Panc1 (cell line): Measurements from ENCODE around the gene ALDH3A1.

ENCODE experiments used
- CTCF ChIP-seq: fragments of 450-650 bp; IDR thresholded peaks from 2 replicates; pipeline ENCODE4 v1.5.1; 2017; ENCODE audit warnings: mild to moderate bottlenecking
- POLR2AphosphoS5 ChIP-seq: IDR thresholded peaks from 2 replicates; pipeline ENCODE4 v1.6.1; 2012; ENCODE audit warnings: mild to moderate bottlenecking, low read depth, low read length, moderate library complexity
- SIN3A ChIP-seq: IDR thresholded peaks from 2 replicates; pipeline ENCODE4 v1.6.1; 2012; ENCODE audit warnings: low read depth, mild to moderate bottlenecking, low read length, moderate library complexity, borderline replicate concordance; ENCODE audit not compliant: insufficient read depth
- TF ChIP-seq, protein P1 (sequence below), 2 experiments: IDR thresholded peaks; 2 replicates each; pipeline ENCODE4 v1.6.1; 2011 to 2012; ENCODE audit warnings: low read depth in 2 of 2, control low read depth in 1 of 2, low read length in 1 of 2, mild to moderate bottlenecking in 1 of 2, moderate library complexity in 1 of 2; ENCODE audit not compliant: insufficient read depth in 1 of 2

- no peak for TF ChIP-seq CTCF
- TF ChIP-seq, protein P1, sequence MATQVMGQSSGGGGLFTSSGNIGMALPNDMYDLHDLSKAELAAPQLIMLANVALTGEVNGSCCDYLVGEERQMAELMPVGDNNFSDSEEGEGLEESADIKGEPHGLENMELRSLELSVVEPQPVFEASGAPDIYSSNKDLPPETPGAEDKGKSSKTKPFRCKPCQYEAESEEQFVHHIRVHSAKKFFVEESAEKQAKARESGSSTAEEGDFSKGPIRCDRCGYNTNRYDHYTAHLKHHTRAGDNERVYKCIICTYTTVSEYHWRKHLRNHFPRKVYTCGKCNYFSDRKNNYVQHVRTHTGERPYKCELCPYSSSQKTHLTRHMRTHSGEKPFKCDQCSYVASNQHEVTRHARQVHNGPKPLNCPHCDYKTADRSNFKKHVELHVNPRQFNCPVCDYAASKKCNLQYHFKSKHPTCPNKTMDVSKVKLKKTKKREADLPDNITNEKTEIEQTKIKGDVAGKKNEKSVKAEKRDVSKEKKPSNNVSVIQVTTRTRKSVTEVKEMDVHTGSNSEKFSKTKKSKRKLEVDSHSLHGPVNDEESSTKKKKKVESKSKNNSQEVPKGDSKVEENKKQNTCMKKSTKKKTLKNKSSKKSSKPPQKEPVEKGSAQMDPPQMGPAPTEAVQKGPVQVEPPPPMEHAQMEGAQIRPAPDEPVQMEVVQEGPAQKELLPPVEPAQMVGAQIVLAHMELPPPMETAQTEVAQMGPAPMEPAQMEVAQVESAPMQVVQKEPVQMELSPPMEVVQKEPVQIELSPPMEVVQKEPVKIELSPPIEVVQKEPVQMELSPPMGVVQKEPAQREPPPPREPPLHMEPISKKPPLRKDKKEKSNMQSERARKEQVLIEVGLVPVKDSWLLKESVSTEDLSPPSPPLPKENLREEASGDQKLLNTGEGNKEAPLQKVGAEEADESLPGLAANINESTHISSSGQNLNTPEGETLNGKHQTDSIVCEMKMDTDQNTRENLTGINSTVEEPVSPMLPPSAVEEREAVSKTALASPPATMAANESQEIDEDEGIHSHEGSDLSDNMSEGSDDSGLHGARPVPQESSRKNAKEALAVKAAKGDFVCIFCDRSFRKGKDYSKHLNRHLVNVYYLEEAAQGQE (IDR thresholded peaks at IDR 0.05; ENCODE audit: insufficient read depth in 1 of 2, low read depth in 2 of 2, low read length in 1 of 2): no peak
- no peak for TF ChIP-seq SIN3A
- TF ChIP-seq POLR2AphosphoS5: no peak
Measured at GRCh38 chr17:19708431-19709175, 39.5 kb downstream of the ALDH3A1 start.
